Keratinocyte (primary cell): ENCODE data around the gene FCER2.

Experiments
- CTCF ChIP-seq, 3 experiments: IDR thresholded peaks in 1 of 3; conservative IDR thresholded peaks in 1 of 3; optimal IDR thresholded peaks in 1 of 3; 2 replicates in 2 of 3; 3 replicates in 1 of 3; pipeline versions ENCODE3 to v1.5.1; 2011; ENCODE audit warnings: low read length in 3 of 3, mild to moderate bottlenecking in 3 of 3, moderate library complexity in 2 of 3, control low read depth in 1 of 3, inconsistent platforms in 1 of 3; ENCODE audit not compliant: insufficient read depth in 2 of 3; ENCODE audit errors: extremely low read depth in 1 of 3
- EZH2 ChIP-seq: IDR thresholded peaks from one replicate; pipeline ENCODE4 v1.6.1; 2012; ENCODE audit warnings: inconsistent platforms, mild to moderate bottlenecking, low read length, moderate library complexity

GRCh38 chr19:7638802-7639465, 63.0 kb downstream of the FCER2 start:
- TF ChIP-seq EZH2 (no peak), CTCF (optimal IDR thresholded peaks at IDR 0.05 in 1 of 3, IDR thresholded peaks at IDR 0.05 in 1 of 3, conservative IDR thresholded peaks at IDR 0.05 in 1 of 3; ENCODE audit: extremely low read depth in 1 of 3, insufficient read depth in 2 of 3, low read length in 3 of 3) (no peak)
